SU-DHL-6 (cell line): ENCODE data around the gene SH3PXD2A.

Experiments used
- EZH2phosphoT487 ChIP-seq: fragments of 200-600 bp; sonication (generic), shearing (Covaris generic); conservative IDR thresholded peaks from 2 replicates; pipeline ENCODE4 v1.6.1; 2018; ENCODE audit warnings: mild to moderate bottlenecking, antibody characterized with exemption, low read length, moderate library complexity, mixed read lengths
- TF ChIP-seq, protein P1 (sequence below): fragments of 200-600 bp; sonication (generic); IDR thresholded peaks from one replicate; pipeline ENCODE4 v1.5.1; 2017; ENCODE audit warnings: antibody characterized with exemption, mild to moderate bottlenecking, low read length, moderate library complexity; ENCODE audit not compliant: insufficient read depth, poor library complexity, severe bottlenecking

DNA sequence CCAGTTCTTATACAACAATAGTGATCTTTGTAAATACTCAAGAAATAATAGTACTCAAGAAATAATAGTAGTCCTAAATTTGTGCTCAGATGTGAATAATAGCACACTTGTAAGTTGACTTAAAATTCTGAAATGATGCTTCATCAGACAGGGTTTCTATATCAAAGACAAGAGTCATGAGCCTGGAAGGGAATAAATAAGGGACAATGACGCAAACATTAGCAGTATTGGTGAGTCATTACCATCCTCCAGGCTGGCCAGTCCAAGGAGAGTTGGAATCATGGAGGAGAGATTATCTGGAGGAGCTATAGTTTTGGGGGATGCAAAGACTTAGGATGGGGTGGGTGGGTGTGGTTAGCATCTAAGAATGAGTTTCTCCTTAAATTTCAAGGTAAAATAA, 6.1 kb upstream of the SH3PXD2A start:
- TF ChIP-seq, protein P1, sequence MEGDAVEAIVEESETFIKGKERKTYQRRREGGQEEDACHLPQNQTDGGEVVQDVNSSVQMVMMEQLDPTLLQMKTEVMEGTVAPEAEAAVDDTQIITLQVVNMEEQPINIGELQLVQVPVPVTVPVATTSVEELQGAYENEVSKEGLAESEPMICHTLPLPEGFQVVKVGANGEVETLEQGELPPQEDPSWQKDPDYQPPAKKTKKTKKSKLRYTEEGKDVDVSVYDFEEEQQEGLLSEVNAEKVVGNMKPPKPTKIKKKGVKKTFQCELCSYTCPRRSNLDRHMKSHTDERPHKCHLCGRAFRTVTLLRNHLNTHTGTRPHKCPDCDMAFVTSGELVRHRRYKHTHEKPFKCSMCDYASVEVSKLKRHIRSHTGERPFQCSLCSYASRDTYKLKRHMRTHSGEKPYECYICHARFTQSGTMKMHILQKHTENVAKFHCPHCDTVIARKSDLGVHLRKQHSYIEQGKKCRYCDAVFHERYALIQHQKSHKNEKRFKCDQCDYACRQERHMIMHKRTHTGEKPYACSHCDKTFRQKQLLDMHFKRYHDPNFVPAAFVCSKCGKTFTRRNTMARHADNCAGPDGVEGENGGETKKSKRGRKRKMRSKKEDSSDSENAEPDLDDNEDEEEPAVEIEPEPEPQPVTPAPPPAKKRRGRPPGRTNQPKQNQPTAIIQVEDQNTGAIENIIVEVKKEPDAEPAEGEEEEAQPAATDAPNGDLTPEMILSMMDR: no peak
- TF ChIP-seq EZH2phosphoT487: no peak
